GM11168 (cell line): Measurements from ENCODE around the gene CSAD.
"Not testable (repeated sequence)": the region's sequence is repeated elsewhere in the genome, so short reads cannot be mapped to it uniquely, and the experiment has no call there.

Experiments
- in situ Hi-C: fragments of 300-500 bp; cut with MboI; formaldehyde crosslinking; loops from one replicate; pipeline ENCODE4 v1.12.0; 2022; ENCODE audit warnings: low sequenced_read_pairs; ENCODE audit not compliant: unreplicated experiment

CSAD gene

GRCh38 chr12:53219292-53219955 is 38.7 kb upstream of the CSAD start:
- in situ Hi-C loops = no loop called here

GRCh38 chr12:53218551-53219291 is 38.0 kb upstream of the CSAD start:
- in situ Hi-C loops = no loop called here

- in situ Hi-C loops = no loop called here
Measured at GRCh38 chr12:53217931-53218307, 37.2 kb upstream of the CSAD start.

GRCh38 chr12:53217051-53217930 is 36.6 kb upstream of the CSAD start:
- in situ Hi-C loops = no loop called here

- in situ Hi-C loops = no loop called here
Measured at GRCh38 chr12:53215497-53215896, 34.8 kb upstream of the CSAD start.

GRCh38 chr12:53214687-53215455 is 34.1 kb upstream of the CSAD start:
- in situ Hi-C loops = loop anchor here (5.0 kb wide), 1 partner anchor 72 kb away; no protein-coding TSS in a partner anchor

- in situ Hi-C loops = loop anchor here (5.0 kb wide), 1 partner anchor 73 kb away; no protein-coding TSS in a partner anchor
Measured at GRCh38 chr12:53214221-53214620, 33.5 kb upstream of the CSAD start.

- in situ Hi-C loops = loop anchor here (5.0 kb wide), 1 partner anchor 74 kb away; no protein-coding TSS in a partner anchor
Measured at GRCh38 chr12:53213348-53213747, 32.6 kb upstream of the CSAD start.

GRCh38 chr12:53212931-53213330 is 32.2 kb upstream of the CSAD start:
- in situ Hi-C loops = loop anchor here (5.0 kb wide), 1 partner anchor 74 kb away; no protein-coding TSS in a partner anchor

GRCh38 chr12:53211476-53212381 is 31.0 kb upstream of the CSAD start:
- in situ Hi-C loops = loop anchor here (5.0 kb wide), 1 partner anchor 76 kb away; no protein-coding TSS in a partner anchor

- in situ Hi-C loops = loop anchor here (5.0 kb wide), 1 partner anchor 76 kb away; no protein-coding TSS in a partner anchor
Measured at GRCh38 chr12:53210843-53211242, 30.1 kb upstream of the CSAD start.

GRCh38 chr12:53208877-53209463 is 28.2 kb upstream of the CSAD start:
- in situ Hi-C loops = no loop called here

- in situ Hi-C loops = no loop called here
Measured at GRCh38 chr12:53208435-53208834, 27.7 kb upstream of the CSAD start.

- in situ Hi-C loops = no loop called here
Measured at GRCh38 chr12:53207042-53207441, 26.3 kb upstream of the CSAD start, which contains the start of gene ITGB7. Gene ITGB7 (minus strand): TSS chr12:53207251. CDS start chr12:53200443, 6,808 bp downstream.

- in situ Hi-C loops = no loop called here
Measured at GRCh38 chr12:53205747-53206419, 25.2 kb upstream of the CSAD start.

- in situ Hi-C loops = no loop called here
Measured at GRCh38 chr12:53204351-53204750, 23.6 kb upstream of the CSAD start.

- in situ Hi-C loops = not testable (repeated sequence)
Measured at GRCh38 chr12:53202316-53202715, 21.6 kb upstream of the CSAD start.

- in situ Hi-C loops = no loop called here
Measured at GRCh38 chr12:53201639-53202038, 20.9 kb upstream of the CSAD start.
